Measurements from ENCODE around the gene ETV2. TPM values are rescaled to one million over a fixed set of nuclear protein-coding genes. Genes with fewer than 3 reads are reported as not detected.
"Not testable (repeated sequence)": the region's sequence is repeated elsewhere in the genome, so short reads cannot be mapped to it uniquely, and the experiment has no call there.

ETV2 gene, protein sequence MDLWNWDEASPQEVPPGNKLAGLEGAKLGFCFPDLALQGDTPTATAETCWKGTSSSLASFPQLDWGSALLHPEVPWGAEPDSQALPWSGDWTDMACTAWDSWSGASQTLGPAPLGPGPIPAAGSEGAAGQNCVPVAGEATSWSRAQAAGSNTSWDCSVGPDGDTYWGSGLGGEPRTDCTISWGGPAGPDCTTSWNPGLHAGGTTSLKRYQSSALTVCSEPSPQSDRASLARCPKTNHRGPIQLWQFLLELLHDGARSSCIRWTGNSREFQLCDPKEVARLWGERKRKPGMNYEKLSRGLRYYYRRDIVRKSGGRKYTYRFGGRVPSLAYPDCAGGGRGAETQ
- polyA plus RNA-seq (ENCODE audit: insufficient read length) = 3.4 TPM

- DNase-seq = peak; percentile 23
Measured at GRCh38 chr19:35641515-35642151, at the start of gene ETV2. ETV2 (plus strand) TSS chr19:35641745; CDS start chr19:35642461, 716 bp downstream.

- DNase-seq = peak; percentile 25
Measured at GRCh38 chr19:35592226-35592625, 49.3 kb upstream of the ETV2 start.

DNA sequence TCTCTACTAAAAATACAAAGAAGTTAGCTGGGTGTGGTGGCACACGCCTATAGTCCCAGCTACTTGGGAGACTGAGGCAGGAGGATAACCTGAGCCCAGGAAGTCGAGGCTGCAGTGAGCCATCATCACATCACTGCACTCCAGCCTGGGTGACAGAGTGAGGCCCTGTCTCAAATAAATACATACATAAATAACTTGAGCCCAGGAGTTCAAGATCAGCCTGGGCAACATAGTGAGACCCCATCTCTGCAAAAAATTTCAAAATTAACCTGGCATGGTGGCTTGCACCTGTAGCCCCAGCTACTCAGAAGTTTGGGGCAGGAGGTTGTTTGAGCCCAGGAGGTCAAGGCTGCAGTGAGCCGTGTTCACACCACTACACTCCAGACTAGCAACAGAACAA, 46.5 kb upstream of the ETV2 start:
- DNase-seq = not testable (repeated sequence)

- DNase-seq = no peak
Measured at GRCh38 chr19:35595928-35596327, 45.6 kb upstream of the ETV2 start.

DNA sequence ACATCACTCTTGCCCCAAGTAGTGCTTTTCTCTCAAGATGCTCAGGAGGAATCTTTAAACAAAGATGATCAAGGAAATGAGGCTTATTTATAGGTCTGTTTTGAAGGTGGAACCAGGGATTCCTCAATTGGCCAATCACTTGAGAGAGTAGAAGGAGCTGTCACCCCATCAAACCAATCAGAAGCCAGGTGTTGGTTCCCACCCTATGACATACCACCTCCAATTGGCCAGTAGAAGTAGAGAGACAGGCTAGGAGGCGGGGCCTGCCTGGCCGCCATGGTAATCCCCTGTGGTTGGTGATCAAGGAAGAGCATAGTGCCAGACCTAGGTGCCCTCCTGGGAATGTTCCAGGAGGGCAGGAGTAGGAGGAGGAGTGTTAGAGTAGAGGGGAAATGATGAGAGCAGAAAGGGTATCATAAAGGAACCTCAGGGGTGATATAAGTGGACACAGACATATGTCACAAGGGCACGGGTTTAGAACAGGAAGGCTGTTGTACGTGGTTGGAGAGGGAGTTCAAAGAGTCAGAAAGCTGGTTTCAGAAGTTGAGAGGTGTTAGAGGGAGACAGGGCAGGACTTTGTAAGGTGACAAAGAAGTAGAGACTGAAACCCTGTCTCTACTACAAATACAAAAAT, 45.1 kb upstream of the ETV2 start:
- DNase-seq = no peak

DNA sequence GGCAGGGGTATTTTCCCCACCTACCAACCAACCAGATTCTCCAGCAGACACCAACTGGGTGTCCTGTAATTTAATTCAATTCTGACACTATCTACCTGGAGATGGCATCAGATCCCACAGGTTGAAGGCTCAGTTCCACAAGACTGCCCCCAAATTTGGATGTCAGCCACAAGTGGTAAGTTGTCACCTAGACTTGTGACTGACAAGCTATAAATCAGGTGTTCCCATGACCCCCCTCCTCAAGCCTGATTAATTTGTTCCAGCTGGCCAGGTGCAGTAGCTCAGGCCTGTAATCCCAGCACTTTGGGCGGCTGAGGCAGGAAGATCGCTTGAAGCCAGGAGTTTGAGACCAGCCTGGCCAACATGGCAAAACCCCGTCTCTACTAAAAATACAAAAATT, 39.6 kb upstream of the ETV2 start:
- no peak for DNase-seq

- DNase-seq = not testable (repeated sequence)
Measured at GRCh38 chr19:35604436-35604835, 37.1 kb upstream of the ETV2 start.

DNA sequence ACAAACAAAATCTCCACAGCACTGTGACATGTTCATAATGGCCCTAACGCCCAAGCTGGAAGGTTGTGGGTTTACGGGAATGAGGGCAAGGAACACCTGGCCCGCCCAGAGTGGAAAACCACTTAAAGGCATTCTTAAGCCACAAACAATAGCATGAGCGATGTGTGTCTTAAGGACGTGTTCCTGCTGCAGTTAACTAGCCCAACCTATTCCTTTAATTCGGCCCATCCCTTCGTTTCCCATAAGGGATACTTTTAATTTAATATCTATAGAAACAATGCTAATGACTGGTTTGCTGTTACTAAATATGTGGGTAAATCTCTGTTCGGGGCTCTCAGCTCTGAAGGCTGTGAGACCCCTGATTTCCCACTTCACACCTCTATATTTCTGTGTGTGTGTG, 34.4 kb upstream of the ETV2 start:
- DNase-seq = not testable (repeated sequence)

DNA sequence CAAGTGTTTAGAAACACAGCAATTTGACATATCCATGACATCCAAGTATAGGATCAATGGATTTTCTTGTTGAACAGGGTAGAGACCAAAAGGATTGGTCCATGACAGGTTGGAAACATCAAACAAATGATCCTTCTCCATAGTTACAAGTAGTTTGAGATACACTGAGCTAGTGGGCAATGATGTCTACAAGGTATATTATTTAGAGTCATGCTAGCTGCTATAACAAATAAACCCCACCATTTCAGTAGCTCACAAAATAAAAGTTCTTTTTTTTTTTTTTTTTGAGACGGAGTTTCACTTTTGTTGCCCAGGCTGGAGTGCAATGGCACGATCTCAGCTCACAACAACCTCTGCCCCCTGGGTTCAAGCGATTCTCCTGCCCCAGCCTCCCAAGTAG, 33.9 kb upstream of the ETV2 start:
- no peak for DNase-seq

DNA sequence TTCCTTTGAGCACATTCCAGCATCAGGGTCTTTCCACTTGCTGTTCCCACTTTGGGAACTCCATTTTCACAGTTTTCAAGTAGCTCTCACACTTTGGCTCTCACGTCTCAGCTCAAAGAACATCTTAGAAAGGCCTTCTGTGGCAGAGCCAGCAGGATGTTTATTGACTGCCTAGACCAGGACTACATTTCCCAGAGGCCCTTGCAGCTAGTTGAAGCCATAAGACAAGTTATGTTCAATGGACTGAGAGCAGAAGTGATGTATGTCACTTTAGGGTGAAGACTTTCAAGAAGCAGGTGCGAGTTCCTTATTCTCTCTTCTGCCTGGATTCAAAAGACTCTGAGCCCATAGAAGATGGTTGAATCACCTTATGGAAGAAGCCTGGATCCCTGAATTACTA, 33.3 kb upstream of the ETV2 start:
- no peak for DNase-seq

GRCh38 chr19:35609851-35610353, 31.6 kb upstream of the ETV2 start:
- no peak for DNase-seq

- no peak for DNase-seq
Measured at GRCh38 chr19:35612224-35612558, 29.4 kb upstream of the ETV2 start.

GRCh38 chr19:35612559-35613321, 28.8 kb upstream of the ETV2 start, which contains the start of gene HAUS5:
HAUS5 (plus strand) TSS chr19:35612735; CDS start chr19:35612795, 60 bp downstream.
- peak; percentile 97 for DNase-seq

- DNase-seq = no peak
Measured at GRCh38 chr19:35613574-35613973, 28.0 kb upstream of the ETV2 start.

GRCh38 chr19:35615036-35615435, 26.5 kb upstream of the ETV2 start:
- DNase-seq = no peak

GRCh38 chr19:35618857-35619256, 22.7 kb upstream of the ETV2 start:
- no peak for DNase-seq

DNA sequence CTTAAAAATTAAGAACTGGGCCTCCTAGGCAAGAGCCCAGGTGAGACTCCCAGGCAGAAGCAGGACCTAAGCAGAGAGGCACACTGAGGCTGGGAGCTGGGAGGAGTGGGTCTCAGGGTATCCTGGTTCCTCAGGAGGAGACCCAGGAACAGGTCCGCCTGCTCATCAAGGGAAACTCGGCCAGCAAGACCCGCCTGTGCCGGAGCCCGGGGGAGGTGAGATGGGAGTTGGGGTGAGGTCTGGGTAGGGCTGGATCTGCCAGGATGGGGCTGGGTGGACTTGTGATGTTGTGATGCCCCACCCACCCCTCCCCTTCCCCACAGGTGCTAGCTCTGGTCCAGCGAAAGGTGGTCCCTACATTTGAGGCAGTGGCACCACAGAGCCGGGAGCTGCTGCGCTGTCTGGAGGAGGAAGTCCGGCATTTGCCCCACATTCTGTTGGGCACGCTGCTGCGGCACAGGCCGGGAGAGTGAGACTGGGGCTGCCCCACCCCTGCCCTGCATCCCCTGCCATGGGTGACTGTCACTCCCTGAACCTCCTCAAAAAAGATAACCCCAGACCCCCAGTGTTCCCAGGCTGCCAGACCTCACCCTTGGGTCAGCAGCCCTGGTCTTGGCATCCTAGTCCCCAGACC, 22.1 kb upstream of the ETV2 start:
- DNase-seq = no peak

- DNase-seq = no peak
Measured at GRCh38 chr19:35620001-35620400, 21.5 kb upstream of the ETV2 start.

DNA sequence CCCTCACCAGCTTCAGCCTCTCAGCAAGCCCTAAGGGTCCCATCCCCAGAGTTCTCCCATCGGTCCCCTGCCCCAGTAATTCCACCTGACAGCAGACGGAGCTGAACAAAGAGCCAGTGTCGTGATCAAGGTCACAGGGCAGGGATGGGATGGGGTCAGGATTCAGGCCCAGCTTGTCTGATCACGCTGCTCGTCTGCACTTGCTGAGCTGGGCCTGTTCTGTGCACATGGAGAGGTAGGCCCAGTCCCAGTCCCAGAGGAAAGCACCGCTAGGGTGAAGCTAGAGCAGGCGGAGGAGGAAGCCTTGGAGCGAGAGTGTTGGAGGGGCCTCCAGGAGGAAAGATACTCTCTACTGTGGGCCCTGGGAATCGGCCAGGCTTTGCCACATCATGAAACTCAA, 19.8 kb upstream of the ETV2 start:
- no peak for DNase-seq

- DNase-seq = no peak
Measured at GRCh38 chr19:35622750-35623149, 18.8 kb upstream of the ETV2 start.

- no peak for DNase-seq
Measured at GRCh38 chr19:35623327-35624010, 18.1 kb upstream of the ETV2 start.

DNA sequence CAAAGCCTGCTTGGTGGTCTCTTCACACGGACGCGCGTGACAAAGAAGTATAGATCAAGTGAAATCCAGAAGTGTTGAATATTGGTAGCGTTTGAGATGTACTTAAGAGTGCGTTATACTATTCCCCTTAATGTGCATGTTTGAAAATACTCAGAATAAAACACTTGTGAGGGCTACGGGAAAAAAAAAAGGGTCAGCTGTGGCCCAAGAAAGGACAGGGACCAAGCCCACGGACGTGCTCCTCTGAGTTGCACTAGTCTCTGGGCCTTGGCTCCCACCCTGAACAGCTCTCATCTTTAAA, 13.3 kb upstream of the ETV2 start:
- no peak for DNase-seq
